ENCODE data around the gene KAZN. TPM values are rescaled to one million over a fixed set of nuclear protein-coding genes. Genes with fewer than 3 reads are reported as not detected.

The KAZN gene
- total RNA-seq, 1 experiment from 2014 or later: 0.38 TPM

DNA sequence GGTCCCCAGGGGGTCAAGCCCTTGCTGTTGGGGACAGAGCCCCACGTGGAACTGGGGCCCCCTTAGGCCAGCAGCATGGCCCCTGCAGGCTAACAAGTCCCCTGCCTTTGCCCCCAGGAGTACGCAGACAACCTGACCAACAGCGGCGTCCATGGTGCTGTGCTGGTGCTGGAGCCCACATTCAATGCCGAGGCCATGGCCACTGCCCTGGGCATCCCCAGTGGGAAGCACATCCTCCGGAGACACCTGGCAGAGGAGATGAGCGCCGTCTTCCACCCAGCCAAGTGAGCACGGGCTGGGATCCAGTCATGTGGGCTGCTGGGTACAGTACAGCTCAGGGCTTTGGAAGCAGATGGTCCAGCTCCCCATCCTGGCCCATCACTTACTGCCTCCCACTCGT, 505.4 kb downstream of the KAZN start:
- DNase-seq (ENCODE audit: low spot score): no peak

DNA sequence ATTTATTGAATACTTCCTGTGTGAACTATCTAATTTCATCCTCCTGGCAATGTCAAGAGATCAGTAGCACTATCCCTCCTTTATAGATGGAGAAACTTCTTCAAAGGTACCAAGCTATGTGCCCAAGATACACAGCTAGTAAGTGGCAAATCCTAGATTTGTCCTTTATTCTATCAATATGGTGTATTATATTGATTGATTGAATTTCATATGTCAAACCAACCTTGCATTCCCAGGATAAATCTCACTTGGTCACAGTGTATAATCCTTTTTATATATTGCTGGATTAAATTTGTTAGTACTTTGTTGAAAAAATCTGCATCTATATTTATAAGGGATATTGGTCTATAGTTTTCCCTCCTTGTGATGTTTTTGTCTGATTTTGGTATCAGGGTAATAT, 506.3 kb downstream of the KAZN start:
- DNase-seq (ENCODE audit: low spot score): no peak

DNA sequence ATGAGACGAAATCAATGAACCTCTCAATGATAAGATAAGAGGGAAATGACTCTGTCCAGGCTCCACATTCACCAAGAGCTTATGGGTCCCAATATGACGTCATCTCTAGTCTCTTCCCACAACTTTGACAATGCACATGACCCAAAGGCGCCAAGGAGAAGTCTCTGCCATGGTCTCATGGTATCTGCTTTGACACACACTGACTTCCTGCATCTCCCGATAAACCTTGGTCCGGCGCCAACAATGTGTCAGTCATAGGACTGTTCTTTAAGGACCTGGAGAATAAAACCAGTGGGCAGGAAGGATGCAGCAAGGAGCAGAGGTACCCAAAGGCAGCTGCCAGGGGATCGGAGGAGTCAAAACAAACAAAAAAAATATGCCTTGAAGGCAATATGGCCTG, 508.1 kb downstream of the KAZN start:
- peak; percentile 30 for DNase-seq (ENCODE audit: low spot score)

DNA sequence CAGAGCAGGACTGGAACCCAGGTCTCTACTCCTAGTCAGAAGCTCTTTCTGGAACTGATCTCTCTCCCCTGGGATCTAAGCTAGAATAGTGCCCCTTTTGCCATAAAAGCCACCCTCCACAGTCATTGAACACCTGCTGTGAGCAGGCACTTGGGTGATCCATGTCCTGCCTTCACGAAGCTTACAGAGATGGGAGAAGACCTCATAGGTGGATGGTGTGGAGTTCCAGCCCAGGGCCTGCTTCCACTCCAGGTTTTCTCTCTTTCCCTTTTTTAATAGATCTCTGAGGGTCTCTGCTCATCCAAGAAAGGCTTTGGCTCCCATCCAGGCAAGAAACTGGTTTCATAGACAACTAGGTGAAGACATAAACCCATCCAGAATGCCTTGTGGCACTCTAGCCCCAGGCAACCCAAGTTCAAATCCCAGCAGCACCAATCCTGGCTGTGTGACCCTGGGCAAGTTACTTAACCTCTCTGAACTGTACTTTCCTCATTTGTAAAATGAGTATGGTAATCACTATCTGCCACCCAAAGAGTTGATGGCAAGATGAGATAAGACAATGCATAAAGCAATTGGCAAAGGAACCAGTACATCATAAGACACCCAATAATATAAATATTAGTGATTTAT, 508.7 kb downstream of the KAZN start:
- no peak for DNase-seq (ENCODE audit: low spot score)

DNA sequence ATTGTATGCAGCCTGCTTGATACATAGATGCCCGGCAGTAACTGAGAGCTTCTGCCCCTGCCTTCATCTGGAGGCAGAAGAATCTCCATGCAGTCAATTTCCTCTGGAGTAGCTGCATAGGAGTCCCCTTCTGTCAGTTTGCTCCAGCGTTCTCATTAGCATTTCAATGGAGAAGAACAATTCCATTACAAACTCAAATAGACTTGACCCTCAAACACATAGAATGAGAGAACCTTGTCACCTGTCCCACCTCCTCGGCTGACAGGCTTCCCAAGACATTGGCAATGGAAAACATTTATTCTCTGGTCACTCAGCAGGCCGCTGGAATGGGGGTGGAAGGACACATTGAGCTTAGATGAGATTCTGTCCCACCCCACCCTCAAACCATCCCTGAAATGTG, 509.4 kb downstream of the KAZN start:
- no peak for DNase-seq (ENCODE audit: low spot score)

DNA sequence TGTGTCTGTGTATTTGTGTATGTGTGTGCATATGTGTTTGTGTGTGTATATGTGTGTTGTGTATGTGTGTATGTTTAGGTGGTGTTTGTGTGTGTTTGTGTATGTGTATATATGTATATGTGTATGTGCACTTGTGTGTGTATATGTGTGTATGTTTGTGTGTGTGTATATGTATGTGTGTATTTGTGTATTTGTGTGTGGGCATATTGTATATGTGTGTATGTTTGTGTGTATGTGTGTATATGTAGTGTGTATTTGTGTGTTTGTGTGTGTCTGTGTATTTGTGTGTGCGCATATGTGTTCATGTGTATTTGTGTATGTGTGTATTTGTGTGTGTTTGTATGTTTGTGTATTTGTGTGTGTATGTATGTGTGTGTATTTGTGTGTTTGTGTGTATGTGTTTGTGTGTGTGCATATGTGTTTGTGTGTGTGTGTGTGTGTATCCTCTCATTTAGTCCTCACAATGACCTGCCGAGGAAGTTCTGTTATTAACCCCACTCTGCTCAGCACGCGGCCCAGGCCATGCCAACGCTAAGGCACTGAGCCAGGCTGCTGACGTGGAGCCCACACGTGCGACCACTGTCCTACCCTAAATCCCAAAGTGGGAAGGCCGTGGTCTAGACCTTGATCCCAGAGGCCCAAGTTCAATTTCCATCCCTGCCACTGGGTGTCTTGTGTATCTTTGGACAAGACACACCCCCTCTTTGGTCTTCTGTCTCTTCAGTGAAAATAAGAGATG, 511.8 kb downstream of the KAZN start:
- DNase-seq (ENCODE audit: low spot score): no peak

DNA sequence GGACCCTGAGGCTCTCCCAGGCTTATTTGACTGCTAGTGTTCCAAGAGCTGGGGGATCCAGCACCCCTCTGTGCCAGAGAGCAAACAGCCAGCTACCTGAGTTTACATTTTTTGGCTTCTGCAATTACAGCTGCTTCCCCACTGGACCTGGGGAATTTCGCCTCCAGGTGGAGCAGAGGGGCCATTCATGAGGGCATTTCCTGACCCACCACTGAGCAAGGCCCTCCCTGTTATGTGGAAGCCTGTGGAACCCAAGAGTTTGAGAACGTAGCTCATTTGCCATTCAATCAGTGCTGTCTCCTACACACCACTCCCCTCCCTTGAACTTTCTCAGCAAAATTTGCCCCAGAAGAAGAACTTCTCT, 512.4 kb downstream of the KAZN start:
- DNase-seq (ENCODE audit: low spot score): no peak

DNA sequence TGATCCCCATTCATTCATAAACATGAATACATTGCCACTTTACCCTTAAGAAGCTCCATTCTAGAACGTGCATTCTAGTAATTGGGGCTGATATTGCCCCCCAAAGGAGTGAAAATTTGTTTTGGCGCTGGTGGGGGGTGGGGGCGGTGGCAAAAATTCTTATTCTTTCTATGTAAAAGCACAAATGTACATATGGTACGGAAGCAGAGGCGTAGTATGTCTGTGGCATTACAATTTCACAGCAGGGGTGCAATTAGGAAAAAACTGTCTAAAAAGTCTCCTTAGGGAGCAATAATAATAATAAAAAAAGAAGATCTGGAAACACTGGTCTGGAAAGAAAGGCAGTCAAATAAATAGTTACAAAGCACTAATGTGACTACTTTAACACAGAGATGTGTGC, 514.7 kb downstream of the KAZN start:
- DNase-seq (ENCODE audit: low spot score): no peak

DNA sequence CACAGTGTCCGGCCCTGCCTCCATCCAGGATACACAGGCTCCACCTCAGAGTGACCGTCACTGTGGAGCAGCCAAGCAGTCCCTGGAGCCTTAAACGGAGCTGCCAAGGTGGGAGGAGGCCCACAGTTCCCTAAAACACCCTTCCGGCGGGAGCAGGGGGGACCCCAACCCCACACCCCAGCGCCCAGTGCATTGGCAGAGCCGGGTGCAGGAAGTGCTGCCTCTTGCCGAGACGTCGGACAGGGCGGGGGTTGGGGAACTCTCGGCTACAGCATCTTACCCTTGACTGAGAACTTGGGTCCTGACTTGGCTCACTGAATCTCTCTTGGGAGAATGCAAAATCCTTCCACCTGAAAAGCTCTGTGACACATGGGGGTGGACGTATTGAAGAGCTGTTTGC, 516.4 kb downstream of the KAZN start:
- DNase-seq (ENCODE audit: low spot score): no peak

DNA sequence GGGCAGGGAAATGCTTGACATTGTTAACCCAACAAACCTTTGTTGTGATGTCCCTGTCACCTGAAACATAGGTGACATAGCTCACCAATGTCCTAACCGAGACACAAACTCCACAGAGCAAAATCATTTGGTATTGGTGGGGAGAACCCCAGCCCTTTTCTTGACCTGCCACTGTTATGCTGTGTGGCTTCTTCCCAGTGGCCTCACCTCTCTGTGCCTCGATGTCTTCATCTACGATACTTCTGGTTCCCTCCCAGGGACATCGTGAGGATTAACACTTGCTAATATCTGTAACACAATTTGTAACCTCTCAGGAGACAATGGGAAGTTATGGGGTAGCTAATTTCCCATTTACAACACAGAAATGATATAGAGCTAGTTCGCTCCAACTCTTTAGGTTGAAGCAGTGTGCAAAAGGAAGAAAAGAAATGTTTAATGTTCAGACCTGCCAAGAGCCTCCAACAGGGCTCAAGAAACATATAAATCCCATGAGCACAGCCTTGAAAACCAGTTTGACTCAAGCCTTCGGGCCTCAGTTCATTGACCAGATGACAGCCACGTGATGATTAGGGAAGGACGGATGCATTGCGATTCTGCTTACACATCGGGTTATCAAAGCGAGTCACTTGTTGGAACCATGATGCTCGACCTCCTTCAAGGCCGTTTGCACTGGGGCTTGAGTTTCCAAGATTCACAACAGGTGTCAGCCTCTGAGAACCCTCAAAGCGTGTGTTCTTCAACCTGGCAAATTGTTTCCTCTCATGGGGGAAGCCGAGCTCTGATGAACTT, 517.3 kb downstream of the KAZN start:
- DNase-seq (ENCODE audit: low spot score): no peak

DNA sequence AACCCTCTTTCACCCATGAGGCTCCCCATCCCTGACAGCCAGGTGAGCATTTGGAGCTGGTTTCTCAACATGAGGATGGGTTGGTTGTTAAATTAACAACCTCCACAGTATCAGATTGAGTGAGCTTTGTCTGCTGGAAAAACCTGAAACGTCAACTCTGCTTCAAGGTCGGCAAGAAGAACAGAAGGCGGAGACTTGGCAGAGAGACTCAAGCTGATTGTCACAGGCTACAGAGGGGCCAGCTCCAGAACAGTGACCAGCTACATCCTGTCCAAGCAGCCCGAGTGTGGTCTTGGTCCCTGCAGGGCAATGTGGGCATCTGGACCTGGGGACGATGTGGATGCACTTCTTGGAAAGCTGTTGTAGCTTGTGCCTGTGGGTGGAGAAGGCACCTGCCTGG, 518.5 kb downstream of the KAZN start:
- DNase-seq (ENCODE audit: low spot score): no peak

DNA sequence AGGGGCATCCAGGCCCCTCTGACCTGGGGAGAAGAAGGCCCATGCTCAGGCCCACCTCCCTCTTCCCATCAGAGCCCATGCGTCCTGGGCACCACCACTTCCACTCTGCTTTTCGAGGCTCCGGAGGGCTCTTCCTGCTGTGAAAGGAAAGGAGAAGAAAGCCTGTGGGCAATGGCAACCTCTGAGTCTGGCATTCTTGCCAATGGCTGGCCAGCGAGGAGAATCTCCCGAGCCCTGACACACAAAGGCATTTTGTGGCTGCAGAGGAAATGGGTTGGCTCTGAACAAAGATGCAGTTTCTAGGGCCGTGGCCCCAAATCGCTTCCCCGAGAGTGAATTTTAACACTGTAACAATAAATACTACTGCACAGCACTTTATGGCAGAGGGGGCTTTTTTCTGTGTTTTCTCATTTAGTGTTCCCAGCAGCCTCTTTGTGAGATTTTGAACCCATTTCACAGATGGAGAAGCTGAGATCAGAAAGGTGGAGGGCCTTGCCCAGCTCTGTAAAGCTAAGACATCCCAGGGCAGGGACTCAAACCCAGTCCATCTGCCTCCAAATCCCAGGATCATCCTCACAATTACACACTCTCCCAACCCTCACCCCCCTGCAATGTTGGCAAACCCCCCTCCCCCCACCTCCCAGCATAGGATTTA, 519.3 kb downstream of the KAZN start:
- no peak for DNase-seq (ENCODE audit: low spot score)

DNA sequence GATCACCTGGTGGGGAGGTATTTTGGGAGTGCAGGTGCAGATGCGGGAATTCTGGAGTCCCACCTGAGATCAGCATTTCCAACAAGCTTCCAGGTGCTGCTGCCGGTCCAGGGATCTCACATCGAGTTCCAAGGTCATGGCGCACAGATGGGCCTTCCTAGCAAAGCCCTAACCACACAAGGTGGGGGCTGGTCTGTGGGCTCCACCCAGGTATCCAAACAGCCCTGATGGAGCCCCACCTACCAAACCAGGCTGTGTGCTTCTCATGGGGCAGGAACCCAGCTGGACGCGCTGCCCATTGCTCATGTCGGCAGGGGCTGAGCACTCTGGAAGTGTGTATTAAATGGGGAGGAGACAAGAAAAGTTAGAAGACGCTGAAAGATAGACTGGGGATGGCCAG, 520.1 kb downstream of the KAZN start:
- no peak for DNase-seq (ENCODE audit: low spot score)

DNA sequence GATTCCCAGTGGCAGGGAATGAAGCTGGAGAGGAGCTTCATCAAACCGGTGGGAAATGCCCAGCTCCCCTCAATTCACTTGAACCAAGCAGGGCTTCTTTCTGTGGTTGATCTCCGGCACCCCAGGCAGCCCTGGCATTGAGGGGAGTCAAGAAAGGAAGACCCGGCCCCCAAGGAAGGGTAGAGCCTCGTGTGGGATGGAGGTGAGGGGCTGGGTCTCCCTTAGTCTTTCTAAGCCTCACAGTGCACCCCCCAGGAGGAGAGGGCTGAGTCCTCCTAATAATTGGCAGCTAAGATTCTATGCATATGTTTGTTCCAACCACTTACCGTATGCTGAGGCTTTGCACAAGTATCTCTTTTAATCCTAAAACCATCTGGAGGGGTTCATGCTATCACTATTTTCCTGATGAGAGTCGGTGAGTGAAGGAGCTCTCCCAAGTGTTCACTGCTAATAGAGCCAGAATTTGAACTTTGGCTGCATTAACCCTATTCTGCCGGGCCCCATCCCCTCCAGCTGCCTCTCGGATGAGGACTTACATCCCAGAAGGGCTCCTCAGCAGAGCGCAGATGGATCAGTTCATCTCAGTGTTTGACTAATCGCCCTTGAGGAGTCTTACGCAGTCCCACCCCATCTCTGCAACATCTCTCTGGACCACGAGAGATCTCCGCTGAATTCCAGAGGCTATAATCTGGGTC, 521.9 kb downstream of the KAZN start:
- DNase-seq (ENCODE audit: low spot score): no peak

DNA sequence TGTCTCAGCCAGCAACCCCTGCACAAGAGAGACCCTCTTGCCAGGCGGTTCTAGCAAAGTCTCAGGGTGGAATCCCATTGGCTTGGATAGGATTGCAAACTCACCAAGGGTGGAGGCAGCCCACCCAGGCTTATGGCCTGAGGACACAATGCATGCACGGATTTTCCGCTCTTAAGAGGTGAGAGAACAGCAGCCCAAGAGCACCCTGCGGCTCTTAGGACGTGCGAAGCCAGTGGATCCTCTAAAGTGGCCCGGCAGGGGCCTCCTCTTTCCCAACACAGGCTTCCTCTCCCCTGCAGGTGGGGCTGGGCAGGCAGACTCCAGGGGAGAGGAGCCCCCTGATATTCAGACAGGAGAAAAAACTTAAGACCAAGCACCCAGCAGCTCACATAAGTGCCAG, 523.8 kb downstream of the KAZN start:
- no peak for DNase-seq (ENCODE audit: low spot score)

DNA sequence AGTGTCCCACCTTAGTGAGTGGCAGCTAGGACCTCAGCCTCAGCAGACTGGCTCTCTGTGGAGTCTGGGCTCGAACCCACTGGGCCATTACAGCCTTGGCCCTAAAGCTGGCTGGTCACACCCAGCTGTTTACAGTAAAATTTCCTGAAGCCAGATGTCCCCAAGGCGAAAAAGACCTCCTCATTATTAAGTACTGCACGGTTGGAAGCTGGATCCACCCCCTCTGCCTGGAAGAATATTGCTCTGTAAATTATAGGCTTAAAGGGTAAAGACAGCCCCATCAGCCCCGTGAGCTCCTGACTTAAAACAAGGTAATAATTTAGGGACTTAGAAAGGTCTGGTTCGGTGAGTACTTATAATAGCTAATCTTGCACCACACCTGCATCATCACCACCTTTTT, 524.8 kb downstream of the KAZN start:
- DNase-seq (ENCODE audit: low spot score): no peak

DNA sequence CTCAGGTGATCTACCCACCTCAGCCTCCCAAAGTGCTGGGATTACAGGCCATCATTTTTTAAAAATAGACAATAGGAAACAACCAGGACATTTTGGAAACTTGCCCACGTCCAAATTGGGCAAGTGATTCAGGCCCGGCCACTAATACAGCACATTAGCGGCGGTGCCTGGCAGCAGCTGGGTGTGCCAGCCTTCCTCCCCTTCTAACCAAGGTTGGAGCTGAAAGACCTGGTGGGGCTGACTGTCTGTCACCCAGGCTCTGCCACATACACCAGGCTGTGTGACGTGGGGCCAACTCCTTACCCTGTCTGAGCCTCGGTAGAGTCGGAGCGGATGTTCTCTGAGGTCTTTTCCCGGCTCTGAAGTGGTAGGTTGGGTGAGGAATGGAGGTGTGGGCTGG, 525.4 kb downstream of the KAZN start:
- DNase-seq (ENCODE audit: low spot score): no peak

DNA sequence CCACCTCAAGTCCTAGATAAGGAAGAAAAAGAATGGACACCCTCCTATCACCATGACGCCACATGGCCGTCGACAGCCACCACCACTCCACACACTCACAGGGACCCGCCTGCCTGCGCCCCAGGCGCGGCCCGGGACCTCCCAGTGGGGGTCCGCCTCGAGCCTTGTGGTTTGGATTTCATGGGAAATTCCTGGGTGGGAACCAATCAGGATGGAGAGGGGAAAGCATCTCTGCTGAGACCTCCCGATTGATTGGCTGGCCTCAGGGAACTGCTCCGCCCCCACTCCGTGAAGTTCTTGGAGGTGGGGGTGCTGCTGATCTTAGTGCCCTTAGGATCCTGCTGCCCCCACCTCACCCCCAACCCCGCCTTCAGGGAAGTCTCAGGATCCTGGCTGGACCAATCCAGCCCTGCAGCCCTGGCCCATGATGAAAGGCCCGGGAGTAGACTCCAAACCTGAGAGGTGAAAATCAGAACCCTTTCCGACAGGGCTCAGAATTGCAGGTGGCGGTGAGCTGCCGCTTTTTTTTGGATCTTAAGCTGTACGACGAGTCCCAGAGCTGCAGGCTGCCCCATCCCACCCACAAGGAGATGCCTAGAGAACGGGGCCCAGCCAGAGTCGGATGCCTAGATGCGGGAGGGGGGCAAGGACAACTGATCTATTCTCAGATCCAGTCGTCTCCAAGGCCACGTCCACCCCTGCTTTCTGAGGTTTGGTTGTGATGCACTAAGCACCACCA, 526.0 kb downstream of the KAZN start:
- no peak for DNase-seq (ENCODE audit: low spot score)

DNA sequence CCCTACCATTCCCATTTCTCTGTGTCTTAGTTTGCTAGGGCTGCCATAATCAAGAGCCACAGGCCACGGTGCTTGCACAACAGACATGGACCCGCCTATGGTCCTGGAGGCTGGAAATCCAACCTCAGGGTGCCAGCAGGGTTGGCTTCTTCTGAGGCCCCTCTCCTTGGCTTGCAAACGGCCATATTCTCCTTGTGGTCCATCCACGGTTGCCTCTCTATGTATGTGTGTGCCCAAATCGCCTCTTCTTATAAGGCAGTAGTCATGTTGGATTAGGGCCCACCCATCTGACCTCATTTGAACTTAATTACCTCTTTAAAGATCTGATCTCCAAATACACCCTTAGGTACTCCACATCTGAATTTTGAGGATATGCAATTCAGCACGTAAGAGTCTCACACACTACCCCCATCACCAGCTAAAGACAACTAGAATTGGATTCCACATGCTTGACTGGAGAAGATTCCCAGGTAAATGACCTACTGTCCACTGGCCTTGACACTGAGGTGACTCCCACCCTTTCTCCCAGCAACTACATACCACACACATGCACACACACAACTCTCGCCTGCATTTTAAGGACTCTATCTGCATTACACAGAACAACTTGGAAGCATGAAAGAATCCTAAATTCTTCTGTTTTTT, 526.7 kb downstream of the KAZN start:
- no peak for DNase-seq (ENCODE audit: low spot score)

DNA sequence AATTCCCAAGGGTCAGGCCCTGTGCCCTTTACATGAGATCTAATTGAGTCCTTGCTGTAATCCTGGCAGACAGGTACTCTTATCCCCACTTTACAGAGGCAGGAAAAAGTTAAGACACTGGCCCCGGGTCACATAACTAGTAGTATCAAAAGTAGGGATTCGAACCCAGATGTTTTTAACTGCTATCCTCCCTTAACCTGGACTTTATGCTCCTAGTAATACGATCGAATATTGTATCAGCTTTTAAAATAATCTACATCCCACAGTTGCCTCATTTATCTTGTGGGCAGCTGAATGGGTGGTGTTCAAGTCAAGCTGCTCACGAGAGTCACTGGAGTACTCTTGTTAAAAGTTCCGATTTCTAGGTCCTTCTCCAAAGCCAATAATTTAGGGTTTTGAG, 529.6 kb downstream of the KAZN start:
- no peak for DNase-seq (ENCODE audit: low spot score)
